ENCODE measurements around the gene EFR3B. TPM values are rescaled to one million over a fixed set of nuclear protein-coding genes. Genes with fewer than 3 reads are reported as not detected.

EFR3B gene
- total and polyA plus RNA-seq, 10 of the 15 experiments (the other 5 are each of a cell fraction or from before 2014, with no cell fraction given): 0.12 to 3.9 (median 1.8) TPM

- ChIA-PET CTCF (interaction anchor here (2.9 to 4.5 kb wide), 3 partner anchors 156 to 722 kb away, joined by 15 to 174 read pairs (median 49); no protein-coding TSS in a partner anchor), RAD21 (ENCODE audit: unreplicated experiment) (interaction anchor here (0.6 kb wide), 1 partner anchor 156 kb away, joined by 3 read pairs; no protein-coding TSS in a partner anchor), POLR2A (no interaction called here), SMC1A (ENCODE audit: uncharacterized antibody, unreplicated experiment) (no interaction called here)
- H3K4me1 ChIP-seq (ENCODE audit: control insufficient read depth, insufficient read depth, low read length): no peaks in the 10 kb centered on the region
- no peak overlapping the region for H2AFZ ChIP-seq (ENCODE audit: control insufficient read depth, low read depth, low read length)
- no peaks in the 10 kb centered on the region for H4K20me1 ChIP-seq (ENCODE audit: control insufficient read depth, insufficient read depth)
- H3K4me2 ChIP-seq (ENCODE audit: control insufficient read depth, insufficient read depth): no peak overlapping the region
- no peak overlapping the region for H3K9ac ChIP-seq (ENCODE audit: control insufficient read depth, insufficient read depth, low read length)
- ATAC-seq (no peak), DNase-seq (ENCODE audit: low read depth, low spot score) (no peak), FAIRE-seq (no peak)
- H3K27ac ChIP-seq (ENCODE audit: control insufficient read depth, insufficient read depth): no peak overlapping the region
- no peaks in the 10 kb centered on the region for H3K9me3 ChIP-seq (replicated peaks; ENCODE audit: control insufficient read depth, insufficient read depth, low read length)
- BruUV-seq (replicated peaks): no TSS peak
- no peak overlapping the region for H3K4me3 ChIP-seq
- H3K79me2 ChIP-seq (ENCODE audit: control insufficient read depth, insufficient read depth, low read length): no peaks in the 10 kb centered on the region
- 41% methylated on average over 31 of the region's 53 CpGs for WGBS (ENCODE audit: insufficient coverage, insufficient replicate concordance, low lambda C conversion rate, missing lambda C conversion rate)
- peaks cover 0 to 5% of the 10 kb centered on the region in 2 experiments; a peak in 3 of 4 replicates for H3K27me3 ChIP-seq (replicated peaks in 1 of 2; ENCODE audit: control insufficient read depth in 2 of 2, insufficient read depth in 2 of 2, low read length in 1 of 2)
- intact Hi-C loops (cut with micrococcal nuclease; ENCODE audit: unreplicated experiment): loop anchor here (10.0 kb wide), 1 partner anchor 307 kb away; no protein-coding TSS in a partner anchor
- no peaks in the 10 kb centered on the region for H3K36me3 ChIP-seq (ENCODE audit: control insufficient read depth in 2 of 2, insufficient read depth in 2 of 2, low read length in 1 of 2)
- TF ChIP-seq GABPA (IDR thresholded peaks at IDR 0.05; ENCODE audit: low read depth) (no peak), MTA2 (IDR thresholded peaks at IDR 0.05; ENCODE audit: low read depth) (no peak), SMAD1 (IDR thresholded peaks at IDR 0.05; ENCODE audit: low read depth, partially characterized antibody) (no peak), RELA (IDR thresholded peaks at IDR 0.05; ENCODE audit: borderline replicate concordance, partially characterized antibody) (no peak), PAX8 (IDR thresholded peaks at IDR 0.05) (no peak), E2F4 (IDR thresholded peaks at IDR 0.05; ENCODE audit: low read depth, low read length) (no peak), RCOR1 (conservative IDR thresholded peaks at IDR 0.05; ENCODE audit: low read depth, low read length) (no peak), PAX5 (IDR thresholded peaks at IDR 0.05; ENCODE audit: borderline replicate concordance, low read depth, low read length) (no peak)
- TF ChIP-seq, protein P1, sequence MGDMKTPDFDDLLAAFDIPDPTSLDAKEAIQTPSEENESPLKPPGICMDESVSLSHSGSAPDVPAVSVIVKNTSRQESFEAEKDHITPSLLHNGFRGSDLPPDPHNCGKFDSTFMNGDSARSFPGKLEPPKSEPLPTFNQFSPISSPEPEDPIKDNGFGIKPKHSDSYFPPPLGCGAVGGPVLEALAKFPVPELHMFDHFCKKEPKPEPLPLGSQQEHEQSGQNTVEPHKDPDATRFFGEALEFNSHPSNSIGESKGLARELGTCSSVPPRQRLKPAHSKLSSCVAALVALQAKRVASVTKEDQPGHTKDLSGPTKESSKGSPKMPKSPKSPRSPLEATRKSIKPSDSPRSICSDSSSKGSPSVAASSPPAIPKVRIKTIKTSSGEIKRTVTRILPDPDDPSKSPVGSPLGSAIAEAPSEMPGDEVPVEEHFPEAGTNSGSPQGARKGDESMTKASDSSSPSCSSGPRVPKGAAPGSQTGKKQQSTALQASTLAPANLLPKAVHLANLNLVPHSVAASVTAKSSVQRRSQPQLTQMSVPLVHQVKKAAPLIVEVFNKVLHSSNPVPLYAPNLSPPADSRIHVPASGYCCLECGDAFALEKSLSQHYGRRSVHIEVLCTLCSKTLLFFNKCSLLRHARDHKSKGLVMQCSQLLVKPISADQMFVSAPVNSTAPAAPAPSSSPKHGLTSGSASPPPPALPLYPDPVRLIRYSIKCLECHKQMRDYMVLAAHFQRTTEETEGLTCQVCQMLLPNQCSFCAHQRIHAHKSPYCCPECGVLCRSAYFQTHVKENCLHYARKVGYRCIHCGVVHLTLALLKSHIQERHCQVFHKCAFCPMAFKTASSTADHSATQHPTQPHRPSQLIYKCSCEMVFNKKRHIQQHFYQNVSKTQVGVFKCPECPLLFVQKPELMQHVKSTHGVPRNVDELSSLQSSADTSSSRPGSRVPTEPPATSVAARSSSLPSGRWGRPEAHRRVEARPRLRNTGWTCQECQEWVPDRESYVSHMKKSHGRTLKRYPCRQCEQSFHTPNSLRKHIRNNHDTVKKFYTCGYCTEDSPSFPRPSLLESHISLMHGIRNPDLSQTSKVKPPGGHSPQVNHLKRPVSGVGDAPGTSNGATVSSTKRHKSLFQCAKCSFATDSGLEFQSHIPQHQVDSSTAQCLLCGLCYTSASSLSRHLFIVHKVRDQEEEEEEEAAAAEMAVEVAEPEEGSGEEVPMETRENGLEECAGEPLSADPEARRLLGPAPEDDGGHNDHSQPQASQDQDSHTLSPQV (IDR thresholded peaks at IDR 0.05): no peak
- in situ Hi-C loops (cut with MboI): loop anchor here (5.0 kb wide), 1 partner anchor 724 kb away; no protein-coding TSS in a partner anchor
Observed at GRCh38 chr2:25131567-25132298, 89.9 kb downstream of the EFR3B start.
